ENCODE results near the gene PCDHB9.
"Not testable (repeated sequence)": the region's sequence is repeated elsewhere in the genome, so short reads cannot be mapped to it uniquely, and the experiment has no call there.

Gene PCDHB9

GRCh38 chr5:141234109-141234667 is 47.2 kb downstream of the PCDHB9 start:
- no peak for DNase-seq

- DNase-seq, result not testable (repeated sequence)
These were observed 49.0 kb downstream of the PCDHB9 start for GRCh38 chr5:141235922-141236321.

GRCh38 chr5:141236516-141237313 is 49.8 kb downstream of the PCDHB9 start:
- DNase-seq, result no peak

Data from anterior cingulate cortex (tissue), 58 donors.